H9 (cell line): ENCODE measurements around the gene GUK1. TPM values are rescaled to one million over a fixed set of nuclear protein-coding genes. Genes with fewer than 3 reads are reported as not detected.

Experiments
- DNase-seq: peaks from one replicate; pipeline ENCODE4 v3.0.0-alpha.2; 2017
- H2AFZ ChIP-seq: one replicate; pipeline ENCODE4 v1.6.1; 2013; ENCODE audit warnings: mild to moderate bottlenecking, low read length, control low read depth, moderate library complexity
- H2AK5ac ChIP-seq: 2 replicates; pipeline ENCODE4 v1.6.1; 2013; ENCODE audit warnings: low read length, control low read depth, mixed read lengths; ENCODE audit not compliant: insufficient read length
- H2BK120ac ChIP-seq: one replicate; pipeline ENCODE4 v1.6.1; 2013; ENCODE audit warnings: low read depth, mild to moderate bottlenecking, low read length, control low read depth, inconsistent platforms; ENCODE audit not compliant: poor library complexity, severe bottlenecking
- H2BK12ac ChIP-seq: 2 replicates; pipeline ENCODE4 v1.6.1; 2013; ENCODE audit warnings: low read length, control low read depth, mixed read lengths, low read depth; ENCODE audit not compliant: insufficient read length
- H2BK15ac ChIP-seq: 2 replicates; pipeline ENCODE4 v1.6.1; 2013; ENCODE audit warnings: low read depth, low read length, control low read depth
- H2BK20ac ChIP-seq: one replicate; pipeline ENCODE4 v1.6.1; 2013; ENCODE audit warnings: low read depth, mild to moderate bottlenecking, low read length, control low read depth, inconsistent platforms; ENCODE audit not compliant: poor library complexity, severe bottlenecking
- H2BK5ac ChIP-seq: 2 replicates; pipeline ENCODE4 v1.6.1; 2013; ENCODE audit warnings: low read length, control low read depth, mixed read lengths; ENCODE audit not compliant: insufficient read length
- H3K14ac ChIP-seq: 2 replicates; pipeline ENCODE4 v1.6.1; 2013; ENCODE audit warnings: low read length, control low read depth; ENCODE audit not compliant: insufficient read depth
- H3K18ac ChIP-seq: 2 replicates; pipeline ENCODE4 v1.6.1; 2013; ENCODE audit warnings: low read depth, mild to moderate bottlenecking, mixed read lengths, low read length, control low read depth; ENCODE audit not compliant: insufficient read length
- H3K23ac ChIP-seq: 2 replicates; pipeline ENCODE4 v1.6.1; 2013; ENCODE audit warnings: low read length, control low read depth, mixed read lengths, low read depth; ENCODE audit not compliant: insufficient read length
- H3K23me2 ChIP-seq: 2 replicates; pipeline ENCODE4 v1.6.1; 2013; ENCODE audit warnings: low read depth, mild to moderate bottlenecking, mixed read lengths, low read length, control low read depth; ENCODE audit not compliant: insufficient read length, poor library complexity, severe bottlenecking
- H3K27ac ChIP-seq: 2 replicates; pipeline ENCODE4 v1.5.1; 2013; ENCODE audit warnings: low read length, control low read depth, mixed read lengths, low read depth; ENCODE audit not compliant: insufficient read length
- H3K27me3 ChIP-seq: 2 replicates; pipeline ENCODE4 v1.6.1; 2013; ENCODE audit warnings: low read length, control low read depth, inconsistent platforms; ENCODE audit not compliant: insufficient read depth
- H3K4ac ChIP-seq: 2 replicates; pipeline ENCODE4 v1.6.1; 2013; ENCODE audit warnings: low read depth, mild to moderate bottlenecking, control low read depth, inconsistent platforms, low read length, moderate library complexity
- H3K4me1 ChIP-seq: 2 replicates; pipeline ENCODE4 v1.6.1; 2013; ENCODE audit warnings: low read length, control low read depth, inconsistent platforms; ENCODE audit not compliant: insufficient read depth
- H3K4me2 ChIP-seq: 2 replicates; pipeline ENCODE4 v1.6.1; 2013; ENCODE audit warnings: low read length, control low read depth, mixed read lengths; ENCODE audit not compliant: insufficient read length, insufficient read depth
- H3K56ac ChIP-seq: 2 replicates; pipeline ENCODE4 v1.6.1; 2013; ENCODE audit warnings: low read depth, mild to moderate bottlenecking, mixed read lengths, low read length, control low read depth; ENCODE audit not compliant: insufficient read length
- H3K79me1 ChIP-seq: 2 replicates; pipeline ENCODE4 v1.6.1; 2013; ENCODE audit warnings: low read depth, mild to moderate bottlenecking, moderate library complexity, low read length, control low read depth, inconsistent platforms; ENCODE audit not compliant: insufficient read depth, poor library complexity, severe bottlenecking
- H3K79me2 ChIP-seq: 2 replicates; pipeline ENCODE4 v1.6.1; 2013; ENCODE audit warnings: low read length, control low read depth, inconsistent platforms; ENCODE audit not compliant: insufficient read depth
- H3K9ac ChIP-seq: 2 replicates; pipeline ENCODE4 v1.6.1; 2013; ENCODE audit warnings: low read length, control low read depth, mixed read lengths; ENCODE audit not compliant: insufficient read length; ENCODE audit errors: extremely low read depth
- H3K9me3 ChIP-seq: one replicate; pipeline ENCODE4 v1.6.1; 2013; ENCODE audit warnings: low read depth, low read length, inconsistent platforms; ENCODE audit not compliant: control insufficient read depth
- H3T11ph ChIP-seq: one replicate; pipeline ENCODE4 v1.6.1; 2013; ENCODE audit warnings: mild to moderate bottlenecking, low read length, control low read depth, inconsistent platforms
- H4K20me1 ChIP-seq: one replicate; pipeline ENCODE4 v1.6.1; 2013; ENCODE audit not compliant: control insufficient read depth, insufficient read length, insufficient read depth
- H4K5ac ChIP-seq: 2 replicates; pipeline ENCODE4 v1.6.1; 2013; ENCODE audit warnings: low read depth, mild to moderate bottlenecking, mixed read lengths, low read length, control low read depth; ENCODE audit not compliant: insufficient read length
- H4K8ac ChIP-seq: replicated peaks from 2 replicates; pipeline ENCODE4 v1.6.1; 2013; ENCODE audit warnings: low read length, control low read depth, mixed read lengths, low read depth; ENCODE audit not compliant: insufficient read length
- H4K91ac ChIP-seq: 2 replicates; pipeline ENCODE4 v1.6.1; 2013; ENCODE audit warnings: low read depth, mild to moderate bottlenecking, moderate library complexity, mixed read lengths, low read length, control low read depth; ENCODE audit not compliant: insufficient read length
- H3K27ac Mint-ChIP-seq, 3 experiments: 2 replicates in 2 of 3; 3 replicates in 1 of 3; pipeline ENCODE4 v1.8.0; 2020 to 2021; ENCODE audit warnings: mixed read lengths in 3 of 3, mild to moderate bottlenecking in 1 of 3, moderate library complexity in 1 of 3
- H3K27me3 Mint-ChIP-seq: 2 replicates; pipeline ENCODE4 v1.8.0; 2021; ENCODE audit warnings: low read depth, mild to moderate bottlenecking, moderate library complexity, mixed read lengths
- H3K36me3 Mint-ChIP-seq, 3 experiments: 2 replicates in 2 of 3; 3 replicates in 1 of 3; pipeline ENCODE4 v1.8.0; 2020 to 2021; ENCODE audit warnings: low read depth in 3 of 3, mixed read lengths in 3 of 3; ENCODE audit not compliant: insufficient read depth in 1 of 3
- H3K4me1 Mint-ChIP-seq, 2 experiments: 2 replicates each; pipeline ENCODE4 v1.8.0; 2020; ENCODE audit warnings: mixed read lengths in 2 of 2
- H3K4me3 Mint-ChIP-seq, 2 experiments: 2 replicates in 1 of 2; 3 replicates in 1 of 2; pipeline ENCODE4 v1.8.0; 2020 to 2021; ENCODE audit warnings: mild to moderate bottlenecking in 2 of 2, mixed read lengths in 2 of 2, moderate library complexity in 1 of 2
- H3K9me3 Mint-ChIP-seq, 2 experiments: 2 replicates in 1 of 2; 3 replicates in 1 of 2; pipeline ENCODE4 v1.8.0; 2020; ENCODE audit warnings: mild to moderate bottlenecking in 2 of 2, mixed read lengths in 2 of 2, moderate library complexity in 1 of 2
- WGBS: extraction: QIAGEN DNeasy Blood & Tissue Kit; methylation state at CpG from one replicate; pipeline ENCODE4 v1.1.7; 2013; ENCODE audit warnings: missing lambda C conversion rate, low lambda C conversion rate, mixed read lengths; ENCODE audit not compliant: insufficient read length; ENCODE audit errors: extremely low coverage; 5-methylcytosine and 5-hydroxymethylcytosine counted together
- total RNA-seq: library from RNA; stranded (reverse); gene quantifications from 2 replicates; pipeline ENCODE4 v1.2.1, GENCODE V29; 2021
- TF ChIP-seq, protein P1 (sequence below): fragments of 200-600 bp; sonication (generic); conservative IDR thresholded peaks from 3 replicates; pipeline ENCODE4 v1.8.0; 2021; ENCODE audit warnings: antibody characterized with exemption, mild to moderate bottlenecking

Gene GUK1
- total RNA-seq, 1 experiment from 2014 or later, result 88.2 TPM

- 100% methylated on average over 1 of the region's 2 CpGs for WGBS
- Histone ChIP-seq H4K20me1 (no peaks in the 10 kb centered on the region), H2AK5ac (no peak overlapping the region), H4K8ac (no peak overlapping the region), H2BK5ac (no peak overlapping the region), H3K4me1 (no peaks in the 10 kb centered on the region), H3K4me2 (no peak overlapping the region), H4K5ac (no peak overlapping the region), H3K9ac (no peak overlapping the region), H3K79me1 (no peaks in the 10 kb centered on the region), H2BK120ac (no peak overlapping the region), H3K9me3 (no peaks in the 10 kb centered on the region), H2BK12ac (no peak overlapping the region), H3K18ac (no peak overlapping the region), H2AFZ (no peak overlapping the region), H2BK15ac (no peak overlapping the region), H3T11ph (no peak overlapping the region), H3K14ac (no peak overlapping the region), H2BK20ac (no peak overlapping the region), H3K27ac (no peak overlapping the region), H3K23me2 (no peaks in the 10 kb centered on the region), H3K4ac (no peak overlapping the region), H3K56ac (no peak overlapping the region), H3K27me3 (no peaks in the 10 kb centered on the region), H3K23ac (no peak overlapping the region), H3K79me2 (no peaks in the 10 kb centered on the region), H4K91ac (no peak overlapping the region)
- peaks cover 34 to 42% of the 10 kb centered on the region in 2 experiments for H3K9me3 Mint-ChIP-seq
- H3K4me3 Mint-ChIP-seq, result no peak overlapping the region
- H3K36me3 Mint-ChIP-seq, result peaks cover 7 to 9% (median 7%) of the 10 kb centered on the region in 3 experiments; a peak in 6 of 7 replicates
- H3K27me3 Mint-ChIP-seq, result peaks cover 17% of the 10 kb centered on the region
- TF ChIP-seq, protein P1, sequence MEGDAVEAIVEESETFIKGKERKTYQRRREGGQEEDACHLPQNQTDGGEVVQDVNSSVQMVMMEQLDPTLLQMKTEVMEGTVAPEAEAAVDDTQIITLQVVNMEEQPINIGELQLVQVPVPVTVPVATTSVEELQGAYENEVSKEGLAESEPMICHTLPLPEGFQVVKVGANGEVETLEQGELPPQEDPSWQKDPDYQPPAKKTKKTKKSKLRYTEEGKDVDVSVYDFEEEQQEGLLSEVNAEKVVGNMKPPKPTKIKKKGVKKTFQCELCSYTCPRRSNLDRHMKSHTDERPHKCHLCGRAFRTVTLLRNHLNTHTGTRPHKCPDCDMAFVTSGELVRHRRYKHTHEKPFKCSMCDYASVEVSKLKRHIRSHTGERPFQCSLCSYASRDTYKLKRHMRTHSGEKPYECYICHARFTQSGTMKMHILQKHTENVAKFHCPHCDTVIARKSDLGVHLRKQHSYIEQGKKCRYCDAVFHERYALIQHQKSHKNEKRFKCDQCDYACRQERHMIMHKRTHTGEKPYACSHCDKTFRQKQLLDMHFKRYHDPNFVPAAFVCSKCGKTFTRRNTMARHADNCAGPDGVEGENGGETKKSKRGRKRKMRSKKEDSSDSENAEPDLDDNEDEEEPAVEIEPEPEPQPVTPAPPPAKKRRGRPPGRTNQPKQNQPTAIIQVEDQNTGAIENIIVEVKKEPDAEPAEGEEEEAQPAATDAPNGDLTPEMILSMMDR, result no peak
- H3K4me1 Mint-ChIP-seq, result 0 out of 4 replicates have a peak, but pooled peaks cover 0 to 3% of the 10 kb centered on the region in 2 experiments
- no peak for DNase-seq
- no peak overlapping the region for H3K27ac Mint-ChIP-seq
Observed at GRCh38 chr1:228118040-228118439, 22.0 kb upstream of the GUK1 start.
